ENCODE measurements around the gene CAPN1. TPM values are rescaled to one million over a fixed set of nuclear protein-coding genes. Genes with fewer than 3 reads are reported as not detected.

The CAPN1 gene
- total RNA-seq, 1 experiment from 2014 or later: 238 TPM

- no peaks in the 10 kb centered on the region for H3K9me3 ChIP-seq
- TF ChIP-seq, protein P1, sequence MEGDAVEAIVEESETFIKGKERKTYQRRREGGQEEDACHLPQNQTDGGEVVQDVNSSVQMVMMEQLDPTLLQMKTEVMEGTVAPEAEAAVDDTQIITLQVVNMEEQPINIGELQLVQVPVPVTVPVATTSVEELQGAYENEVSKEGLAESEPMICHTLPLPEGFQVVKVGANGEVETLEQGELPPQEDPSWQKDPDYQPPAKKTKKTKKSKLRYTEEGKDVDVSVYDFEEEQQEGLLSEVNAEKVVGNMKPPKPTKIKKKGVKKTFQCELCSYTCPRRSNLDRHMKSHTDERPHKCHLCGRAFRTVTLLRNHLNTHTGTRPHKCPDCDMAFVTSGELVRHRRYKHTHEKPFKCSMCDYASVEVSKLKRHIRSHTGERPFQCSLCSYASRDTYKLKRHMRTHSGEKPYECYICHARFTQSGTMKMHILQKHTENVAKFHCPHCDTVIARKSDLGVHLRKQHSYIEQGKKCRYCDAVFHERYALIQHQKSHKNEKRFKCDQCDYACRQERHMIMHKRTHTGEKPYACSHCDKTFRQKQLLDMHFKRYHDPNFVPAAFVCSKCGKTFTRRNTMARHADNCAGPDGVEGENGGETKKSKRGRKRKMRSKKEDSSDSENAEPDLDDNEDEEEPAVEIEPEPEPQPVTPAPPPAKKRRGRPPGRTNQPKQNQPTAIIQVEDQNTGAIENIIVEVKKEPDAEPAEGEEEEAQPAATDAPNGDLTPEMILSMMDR (IDR thresholded peaks at IDR 0.05; ENCODE audit: insufficient read depth in 1 of 2, low read depth in 1 of 2, low read length in 1 of 2, severe bottlenecking in 1 of 2, unreplicated experiment in 1 of 2): peak in 1 of 2 experiments; percentile 32
- ChIA-PET POLR2A (no interaction called here), CTCF (no interaction called here)
- H3K27me3 Mint-ChIP-seq (ENCODE audit: insufficient read depth, unreplicated experiment): no peaks in the 10 kb centered on the region
- intact Hi-C loops (cut with micrococcal nuclease; ENCODE audit: unreplicated experiment): no loop called here
- peaks cover 12% of the 10 kb centered on the region for H3K4me1 Mint-ChIP-seq (ENCODE audit: low read depth, unreplicated experiment)
- no peaks in the 10 kb centered on the region for H3K9me3 Mint-ChIP-seq (ENCODE audit: unreplicated experiment)
- peaks cover 10% of the 10 kb centered on the region for H3K36me3 ChIP-seq (ENCODE audit: control insufficient read depth, insufficient read depth, low read length)
- H3K36me3 Mint-ChIP-seq (ENCODE audit: insufficient read depth, unreplicated experiment): peaks cover 49% of the 10 kb centered on the region
- H3K4me1 ChIP-seq: peaks cover 13% of the 10 kb centered on the region
- no TSS peak for BruUV-seq (replicated peaks)
- H3K4me3 Mint-ChIP-seq (ENCODE audit: unreplicated experiment): no peak overlapping the region
- no peaks in the 10 kb centered on the region for H3K27me3 ChIP-seq (replicated peaks; ENCODE audit: control insufficient read depth, insufficient read depth, low read length)
- no peak overlapping the region for H3K27ac Mint-ChIP-seq (ENCODE audit: unreplicated experiment)
- DNase-seq: no peak
- H3K4me3 ChIP-seq (ENCODE audit: low read depth, low read length): no peak overlapping the region
Measured at GRCh38 chr11:65185869-65186341, 4.2 kb downstream of the CAPN1 start.

DNA sequence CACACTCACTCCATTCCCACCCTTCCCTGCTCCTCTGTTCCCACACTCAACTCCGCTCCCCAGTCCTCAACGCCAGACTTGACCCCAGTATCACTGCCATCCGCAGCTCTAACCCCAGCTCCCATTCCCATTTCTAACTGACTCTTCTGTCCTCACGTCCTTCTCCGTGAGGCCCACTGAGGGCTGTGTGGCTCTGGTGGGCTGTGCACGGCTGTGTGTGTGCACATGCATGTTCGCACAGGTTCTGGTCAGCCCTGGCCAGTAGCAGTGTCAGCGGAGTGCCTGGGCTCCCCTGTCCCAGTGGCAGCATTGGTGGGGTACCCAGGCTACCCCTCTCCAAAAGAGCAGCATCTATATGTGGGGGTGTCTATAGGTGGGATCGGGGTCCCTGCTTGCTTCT, 5.0 kb downstream of the CAPN1 start:
- H3K4me3 ChIP-seq (ENCODE audit: low read depth, low read length): no peak overlapping the region
- TF ChIP-seq, protein P1 (IDR thresholded peaks at IDR 0.05; ENCODE audit: insufficient read depth in 1 of 2, low read depth in 1 of 2, low read length in 1 of 2, severe bottlenecking in 1 of 2, unreplicated experiment in 1 of 2): no peak
- H3K9me3 ChIP-seq: no peaks in the 10 kb centered on the region
- no peaks in the 10 kb centered on the region for H3K27me3 Mint-ChIP-seq (ENCODE audit: insufficient read depth, unreplicated experiment)
- H3K36me3 Mint-ChIP-seq (ENCODE audit: insufficient read depth, unreplicated experiment): peaks cover 54% of the 10 kb centered on the region
- no peak overlapping the region for H3K4me3 Mint-ChIP-seq (ENCODE audit: unreplicated experiment)
- intact Hi-C loops (cut with micrococcal nuclease; ENCODE audit: unreplicated experiment): no loop called here
- ChIA-PET CTCF (no interaction called here), POLR2A (no interaction called here)
- peaks cover 13% of the 10 kb centered on the region for H3K4me1 ChIP-seq
- no peak for DNase-seq
- no peak overlapping the region for H3K27ac Mint-ChIP-seq (ENCODE audit: unreplicated experiment)
- H3K36me3 ChIP-seq (ENCODE audit: control insufficient read depth, insufficient read depth, low read length): peaks cover 10% of the 10 kb centered on the region
- peaks cover 12% of the 10 kb centered on the region for H3K4me1 Mint-ChIP-seq (ENCODE audit: low read depth, unreplicated experiment)
- BruUV-seq (replicated peaks): no TSS peak
- no peaks in the 10 kb centered on the region for H3K9me3 Mint-ChIP-seq (ENCODE audit: unreplicated experiment)
- no peaks in the 10 kb centered on the region for H3K27me3 ChIP-seq (replicated peaks; ENCODE audit: control insufficient read depth, insufficient read depth, low read length)

DNA sequence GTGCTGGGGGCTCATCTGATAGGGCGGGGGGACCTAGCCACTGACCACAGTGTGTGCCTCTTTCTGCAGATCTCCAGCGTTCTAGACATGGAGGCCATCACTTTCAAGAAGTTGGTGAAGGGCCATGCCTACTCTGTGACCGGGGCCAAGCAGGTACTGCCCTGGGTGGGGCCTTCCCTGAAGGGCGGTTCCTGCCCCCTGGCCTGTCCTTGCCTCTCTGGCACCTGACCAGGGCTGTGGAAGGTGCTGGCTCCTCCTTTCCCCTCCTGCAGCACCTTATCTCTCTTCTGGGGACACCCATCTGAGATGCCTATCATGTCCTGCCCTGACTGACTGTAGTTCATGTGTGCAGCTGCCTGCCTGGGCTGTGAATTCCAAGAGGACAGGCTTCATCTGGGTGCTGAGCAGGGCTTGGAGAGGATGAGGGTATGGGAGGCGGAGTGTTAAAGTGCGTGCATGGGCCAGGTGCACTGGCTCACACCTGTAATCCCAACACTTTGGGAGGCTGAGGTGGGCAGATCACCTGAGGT, 5.5 kb downstream of the CAPN1 start:
- Histone ChIP-seq H3K36me3 (ENCODE audit: control insufficient read depth, insufficient read depth, low read length) (peaks cover 10% of the 10 kb centered on the region), H3K4me1 (peaks cover 13% of the 10 kb centered on the region), H3K9me3 (no peaks in the 10 kb centered on the region), H3K4me3 (ENCODE audit: low read depth, low read length) (no peak overlapping the region), H3K27me3 (replicated peaks; ENCODE audit: control insufficient read depth, insufficient read depth, low read length) (no peaks in the 10 kb centered on the region)
- TF ChIP-seq, protein P1 (IDR thresholded peaks at IDR 0.05; ENCODE audit: insufficient read depth in 1 of 2, low read depth in 1 of 2, low read length in 1 of 2, severe bottlenecking in 1 of 2, unreplicated experiment in 1 of 2): no peak
- POLR2A ChIA-PET: no interaction called here
- Mint-ChIP-seq H3K36me3 (ENCODE audit: insufficient read depth, unreplicated experiment) (peaks cover 58% of the 10 kb centered on the region), H3K27me3 (ENCODE audit: insufficient read depth, unreplicated experiment) (no peaks in the 10 kb centered on the region), H3K4me1 (ENCODE audit: low read depth, unreplicated experiment) (peaks cover 12% of the 10 kb centered on the region), H3K27ac (ENCODE audit: unreplicated experiment) (no peak overlapping the region), H3K4me3 (ENCODE audit: unreplicated experiment) (no peak overlapping the region), H3K9me3 (ENCODE audit: unreplicated experiment) (no peaks in the 10 kb centered on the region)
- DNase-seq: no peak
- intact Hi-C loops (cut with micrococcal nuclease; ENCODE audit: unreplicated experiment): no loop called here
- CTCF ChIA-PET: interaction anchor here (0.8 kb wide), 1 partner anchor 18 kb away, joined by 3 read pairs; no protein-coding TSS in a partner anchor
- no TSS peak for BruUV-seq (replicated peaks)
